SK-N-SH (cell line): ENCODE measurements around the gene DYNLRB1. TPM values are rescaled to one million over a fixed set of nuclear protein-coding genes. Genes with fewer than 3 reads are reported as not detected.

Experiments
- CTCF ChIA-PET: fragments of 300-600, 350-600 bp; formaldehyde crosslinking; extraction: SDS; loops from one replicate; lab custom pipeline; 2021; lab: Yijun Ruan, JAX
- POLR2A ChIA-PET: fragments of 350-600 bp; sonication (Branson Sonifier 250); formaldehyde crosslinking; extraction: SDS; loops from one replicate; lab custom pipeline; 2020; ENCODE audit warnings: antibody characterized with exemption, inconsistent platforms; lab: Yijun Ruan, JAX
- DNase-seq: peaks from one replicate; pipeline ENCODE4 v3.0.0; 2012
- H2AFZ ChIP-seq: fragments of 200-600 bp; sonication (generic); 2 replicates; pipeline ENCODE4 v1.8.1; 2016; ENCODE audit warnings: antibody characterized with exemption, mild to moderate bottlenecking, low read depth
- H3F3A ChIP-seq: fragments of 200-600 bp; sonication (generic); replicated peaks from 2 replicates; pipeline ENCODE3; 2016; ENCODE audit warnings: antibody characterized with exemption, mild to moderate bottlenecking; ENCODE audit not compliant: insufficient read depth
- H3K27ac ChIP-seq, 2 experiments: fragments of 200-500 bp in 1 of 2; fragments of 200-600 bp in 1 of 2; sonication (Bioruptor generic) in 1 of 2; sonication (generic), shearing (Covaris generic) in 1 of 2; 2 replicates each; pipeline versions ENCODE4 v1.5.1 to v1.6.1; 2014 to 2016; ENCODE audit warnings: low read depth in 2 of 2, inconsistent platforms in 1 of 2, low read length in 1 of 2, mild to moderate bottlenecking in 1 of 2, mixed read lengths in 1 of 2
- H3K27me3 ChIP-seq: fragments of 200-600 bp; sonication (generic), shearing (Covaris generic); 2 replicates; pipeline ENCODE4 v1.6.1; 2016; ENCODE audit warnings: mixed run types; ENCODE audit not compliant: insufficient read depth
- H3K36me3 ChIP-seq, 2 experiments: fragments of 200-500 bp in 1 of 2; fragments of 200-600 bp in 1 of 2; sonication (Bioruptor generic) in 1 of 2; sonication (generic) in 1 of 2; replicated peaks in 1 of 2; 2 replicates each; pipeline versions ENCODE3 to v1.5.1; 2014 to 2016; ENCODE audit warnings: low read length in 1 of 2, mild to moderate bottlenecking in 1 of 2; ENCODE audit not compliant: insufficient read depth in 2 of 2, control insufficient read depth in 1 of 2
- H3K4me1 ChIP-seq, 2 experiments: fragments of 200-500 bp in 1 of 2; fragments of 200-600 bp in 1 of 2; sonication (Bioruptor generic) in 1 of 2; sonication (generic), shearing (Covaris generic) in 1 of 2; 2 replicates each; pipeline versions ENCODE4 v1.5.1 to v1.6.1; 2014 to 2016; ENCODE audit warnings: low read depth in 1 of 2, low read length in 1 of 2, mixed run types in 1 of 2; ENCODE audit not compliant: insufficient read depth in 2 of 2, control insufficient read depth in 1 of 2
- H3K4me2 ChIP-seq: fragments of 200-600 bp; sonication (generic), shearing (Covaris generic); 2 replicates; pipeline ENCODE4 v1.6.1; 2017; ENCODE audit warnings: mixed run types
- H3K4me3 ChIP-seq, 2 experiments: fragments of 200-500 bp in 1 of 2; fragments of 200-600 bp in 1 of 2; sonication (Bioruptor generic) in 1 of 2; sonication (generic), shearing (Covaris generic) in 1 of 2; 2 replicates each; pipeline versions ENCODE4 v1.5.1 to v1.8.1; 2014 to 2016; ENCODE audit warnings: low read depth in 2 of 2, inconsistent platforms in 1 of 2, low read length in 1 of 2, mild to moderate bottlenecking in 1 of 2, mixed read lengths in 1 of 2, moderate library complexity in 1 of 2
- H3K79me2 ChIP-seq: fragments of 200-600 bp; sonication (generic); 2 replicates; pipeline ENCODE4 v1.8.1; 2017; ENCODE audit warnings: mild to moderate bottlenecking; ENCODE audit not compliant: insufficient read depth
- H3K9ac ChIP-seq: fragments of 200-600 bp; sonication (generic); 2 replicates; pipeline ENCODE4 v1.6.1; 2017; ENCODE audit warnings: mixed run types
- H3K9me2 ChIP-seq: fragments of 200-600 bp; sonication (generic); 2 replicates; pipeline ENCODE4 v1.6.1; 2017; ENCODE audit warnings: mixed run types
- H3K9me3 ChIP-seq: fragments of 200-600 bp; sonication (generic); 2 replicates; pipeline ENCODE4 v1.6.1; 2017; ENCODE audit warnings: mixed run types, mild to moderate bottlenecking, moderate library complexity
- H4K20me1 ChIP-seq: fragments of 200-600 bp; sonication (generic); 2 replicates; pipeline ENCODE4 v1.6.1; 2017; ENCODE audit warnings: mild to moderate bottlenecking, mixed run types; ENCODE audit not compliant: insufficient read depth
- FOXM1 ChIP-seq: IDR thresholded peaks from 2 replicates; pipeline ENCODE4 v1.4.0; 2012; ENCODE audit warnings: low read depth, mild to moderate bottlenecking
- JUND ChIP-seq: IDR thresholded peaks from 2 replicates; pipeline ENCODE4 v1.4.0; 2012
- MEF2A ChIP-seq: IDR thresholded peaks from 2 replicates; pipeline ENCODE4 v1.4.0; 2012; ENCODE audit warnings: low read depth, borderline replicate concordance
- MXI1 ChIP-seq: IDR thresholded peaks from 2 replicates; pipeline ENCODE4 v1.6.1; 2012; ENCODE audit warnings: mild to moderate bottlenecking, low read depth, low read length, improper control_type of control experiment
- POLR2AphosphoS5 ChIP-seq: IDR thresholded peaks from 2 replicates; pipeline ENCODE4 v1.6.1; 2012; ENCODE audit warnings: low read depth, low read length
- RAD21 ChIP-seq: IDR thresholded peaks from 2 replicates; pipeline ENCODE4 v1.6.1; 2012; ENCODE audit warnings: mild to moderate bottlenecking, low read length
- RXRA ChIP-seq: IDR thresholded peaks from 2 replicates; pipeline ENCODE4 v1.4.0; 2012; ENCODE audit warnings: low read depth, mild to moderate bottlenecking, borderline replicate concordance
- SMC3 ChIP-seq: IDR thresholded peaks from 2 replicates; pipeline ENCODE4 v1.6.1; 2012; ENCODE audit warnings: low read depth, low read length, improper control_type of control experiment
- TAF1 ChIP-seq: IDR thresholded peaks from 2 replicates; pipeline ENCODE4 v1.6.1; 2012; ENCODE audit warnings: low read depth, mild to moderate bottlenecking, low read length, moderate library complexity, borderline replicate concordance
- TCF12 ChIP-seq: IDR thresholded peaks from 2 replicates; pipeline ENCODE4 v1.4.0; 2012
- WGBS: methylation state at CpG from one replicate; pipeline ENCODE4 v1.1.6; 2017; ENCODE audit warnings: low lambda C conversion rate; 5-methylcytosine and 5-hydroxymethylcytosine counted together
- polyA plus RNA-seq, 3 experiments: library from polyadenylated mRNA; depleted of rRNA; stranded (reverse); fragments of >200 nt; gene quantifications; 2 replicates each; pipeline ENCODE4 v1.2.3, GENCODE V29; 2012
- TF ChIP-seq, protein P1 (sequence below): fragments of 200-600 bp; sonication (generic); IDR thresholded peaks from 2 replicates; pipeline ENCODE4 v1.6.1; 2017; ENCODE audit warnings: antibody characterized with exemption, mild to moderate bottlenecking, moderate library complexity
- TF ChIP-seq, protein P2 (sequence below): fragments of 150-350 bp; IDR thresholded peaks from 2 replicates; pipeline ENCODE4 v1.6.1; 2016; ENCODE audit warnings: mild to moderate bottlenecking, low read depth, low read length
- TF ChIP-seq, protein P3 (sequence below): IDR thresholded peaks from 2 replicates; pipeline ENCODE4 v1.4.0; 2012; ENCODE audit warnings: low read depth, borderline replicate concordance
- TF ChIP-seq, protein P4 (sequence below): IDR thresholded peaks from 2 replicates; pipeline ENCODE4 v1.4.0; 2012; ENCODE audit warnings: low read depth, borderline replicate concordance

The DYNLRB1 gene
- polyA plus RNA-seq, 1 of the 3 experiments (the other 2 are of a cell fraction) = 402 TPM

DNA sequence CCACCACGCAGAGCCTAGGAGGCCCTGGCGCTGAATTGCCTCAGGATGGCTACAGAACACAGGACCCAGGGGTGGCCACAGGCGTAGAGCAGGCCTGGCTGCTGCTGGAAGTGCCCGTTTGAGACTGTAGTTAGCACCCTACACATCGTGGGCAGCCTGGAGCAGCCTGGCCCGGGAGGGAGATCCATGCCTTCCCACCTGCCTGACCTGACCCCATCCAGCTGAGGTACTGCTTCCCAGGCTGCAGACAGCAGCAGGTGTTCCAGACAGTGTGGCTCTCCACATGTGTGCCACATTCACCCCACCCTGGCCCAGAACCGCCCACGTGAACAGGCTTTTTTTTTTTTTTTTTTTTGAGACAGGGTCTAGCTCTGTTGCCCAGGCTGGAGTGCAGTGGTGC, 21.4 kb downstream of the DYNLRB1 start:
- H3K27ac ChIP-seq = no peak overlapping the region
- no peak overlapping the region for H3K4me2 ChIP-seq
- peaks cover 12% of the 10 kb centered on the region for H4K20me1 ChIP-seq
- no peak overlapping the region for H2AFZ ChIP-seq
- no peaks in the 10 kb centered on the region for H3K4me1 ChIP-seq
- no peak for DNase-seq
- H3K36me3 ChIP-seq = peaks cover 47 to 78% of the 10 kb centered on the region in 2 experiments
- ChIA-PET POLR2A (no interaction called here), CTCF (interaction anchor here (1.2 to 3.6 kb wide), 14 partner anchors 7 to 225 kb away, joined by 3 to 26 read pairs (median 6); no protein-coding TSS in a partner anchor)
- no peak overlapping the region for H3K4me3 ChIP-seq
- TF ChIP-seq MXI1 (no peak), JUND (no peak), RXRA (no peak), RAD21 (no peak), MEF2A (no peak)
- H3K79me2 ChIP-seq = no peaks in the 10 kb centered on the region; the same call in none of the 2 replicates
- WGBS = 90% methylated on average over 6 of the region's 8 CpGs
- H3K9ac ChIP-seq = no peak overlapping the region
- no peaks in the 10 kb centered on the region for H3K9me3 ChIP-seq
- H3F3A ChIP-seq = peaks cover 8% of the 10 kb centered on the region
- no peaks in the 10 kb centered on the region for H3K9me2 ChIP-seq
- no peaks in the 10 kb centered on the region for H3K27me3 ChIP-seq

DNA sequence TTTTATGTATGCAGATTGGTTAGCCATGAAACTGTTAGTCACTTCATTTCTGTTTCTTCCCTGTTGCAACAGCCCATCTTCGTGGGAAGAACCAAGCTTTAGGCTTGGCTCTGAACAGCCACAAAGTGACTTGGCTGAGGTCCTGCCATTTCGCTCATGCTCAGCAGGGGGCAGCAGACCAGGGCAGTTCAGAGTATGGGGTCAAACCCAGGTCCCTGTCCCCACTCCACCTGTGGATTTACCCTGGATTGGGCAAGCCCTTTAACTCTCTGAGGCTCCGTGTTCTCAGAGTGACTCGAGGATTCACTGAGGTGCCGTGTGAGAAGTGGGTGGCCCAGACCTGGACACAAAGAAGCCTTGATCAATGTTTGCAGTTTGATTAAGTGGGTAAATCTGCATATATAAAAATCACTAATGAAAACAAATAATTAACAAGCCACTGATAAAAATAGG, 22.5 kb downstream of the DYNLRB1 start:
- 61% methylated on average over 5 of the region's 5 CpGs for WGBS
- no peaks in the 10 kb centered on the region; the same call in none of the 2 replicates for H3K79me2 ChIP-seq
- H3K4me2 ChIP-seq = no peak overlapping the region
- H3K4me3 ChIP-seq = no peak overlapping the region
- no peaks in the 10 kb centered on the region for H3K9me2 ChIP-seq
- H3K9ac ChIP-seq = no peak overlapping the region
- H3F3A ChIP-seq = peaks cover 8% of the 10 kb centered on the region
- H4K20me1 ChIP-seq = peaks cover 6% of the 10 kb centered on the region
- ChIA-PET POLR2A (interaction anchor here (0.7 kb wide), 1 partner anchor 22 kb away, joined by 6 read pairs; no protein-coding TSS in a partner anchor), CTCF (interaction anchor here (0.6 to 3.6 kb wide), 25 partner anchors 8 to 348 kb away, joined by 3 to 26 read pairs (median 4); partner anchors contain the start of gene MAP1LC3A)
- no peaks in the 10 kb centered on the region for H3K27me3 ChIP-seq
- TF ChIP-seq POLR2AphosphoS5 = no peak
- no peak for TF ChIP-seq FOXM1
- TF ChIP-seq, protein P1, sequence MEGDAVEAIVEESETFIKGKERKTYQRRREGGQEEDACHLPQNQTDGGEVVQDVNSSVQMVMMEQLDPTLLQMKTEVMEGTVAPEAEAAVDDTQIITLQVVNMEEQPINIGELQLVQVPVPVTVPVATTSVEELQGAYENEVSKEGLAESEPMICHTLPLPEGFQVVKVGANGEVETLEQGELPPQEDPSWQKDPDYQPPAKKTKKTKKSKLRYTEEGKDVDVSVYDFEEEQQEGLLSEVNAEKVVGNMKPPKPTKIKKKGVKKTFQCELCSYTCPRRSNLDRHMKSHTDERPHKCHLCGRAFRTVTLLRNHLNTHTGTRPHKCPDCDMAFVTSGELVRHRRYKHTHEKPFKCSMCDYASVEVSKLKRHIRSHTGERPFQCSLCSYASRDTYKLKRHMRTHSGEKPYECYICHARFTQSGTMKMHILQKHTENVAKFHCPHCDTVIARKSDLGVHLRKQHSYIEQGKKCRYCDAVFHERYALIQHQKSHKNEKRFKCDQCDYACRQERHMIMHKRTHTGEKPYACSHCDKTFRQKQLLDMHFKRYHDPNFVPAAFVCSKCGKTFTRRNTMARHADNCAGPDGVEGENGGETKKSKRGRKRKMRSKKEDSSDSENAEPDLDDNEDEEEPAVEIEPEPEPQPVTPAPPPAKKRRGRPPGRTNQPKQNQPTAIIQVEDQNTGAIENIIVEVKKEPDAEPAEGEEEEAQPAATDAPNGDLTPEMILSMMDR = peak; percentile 85
- peak; percentile 66 for TF ChIP-seq SMC3
- TF ChIP-seq RAD21 = peak; percentile 59
- no peak overlapping the region for H2AFZ ChIP-seq
- H3K36me3 ChIP-seq = peaks cover 41 to 71% of the 10 kb centered on the region in 2 experiments
- DNase-seq = peak; percentile 77
- no peaks in the 10 kb centered on the region for H3K9me3 ChIP-seq
- H3K4me1 ChIP-seq = no peaks in the 10 kb centered on the region
- no peak overlapping the region; a peak in 1 of 4 replicates for H3K27ac ChIP-seq

DNA sequence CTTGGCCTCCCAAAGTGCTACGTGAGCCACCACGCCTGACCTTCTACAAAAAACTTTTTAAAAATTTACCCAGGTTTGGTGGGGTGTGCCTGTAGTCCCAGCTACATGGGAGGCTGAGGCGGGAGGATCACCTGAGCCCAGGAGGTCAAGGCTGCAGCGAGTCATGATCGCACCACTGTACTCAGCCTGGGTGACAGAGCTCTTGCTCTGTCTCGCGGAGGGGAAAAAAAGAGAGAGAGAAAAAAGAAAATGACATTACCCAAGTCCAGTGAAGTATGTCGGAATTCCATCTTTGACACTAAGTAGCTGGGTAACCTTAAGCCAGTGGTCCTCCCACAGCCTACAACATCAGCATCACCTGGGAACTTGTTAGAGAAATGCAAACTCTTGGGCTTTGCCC, 23.5 kb downstream of the DYNLRB1 start:
- Histone ChIP-seq H3K79me2 (no peaks in the 10 kb centered on the region; the same call in 1 of the 2 replicates), H3K4me2 (no peak overlapping the region), H3K27me3 (no peaks in the 10 kb centered on the region), H3K9me3 (no peaks in the 10 kb centered on the region), H3K27ac (no peak overlapping the region), H3F3A (peaks cover 8% of the 10 kb centered on the region), H2AFZ (no peak overlapping the region), H3K36me3 (peaks cover 33 to 61% of the 10 kb centered on the region in 2 experiments), H3K9me2 (no peaks in the 10 kb centered on the region), H3K9ac (no peak overlapping the region), H3K4me3 (no peak overlapping the region), H3K4me1 (no peaks in the 10 kb centered on the region), H4K20me1 (peaks cover 6% of the 10 kb centered on the region; the same call in 1 of the 2 replicates)
- ChIA-PET POLR2A (no interaction called here), CTCF (interaction anchor here (0.6 to 3.6 kb wide), 9 partner anchors 7 to 230 kb away, joined by 3 to 26 read pairs (median 4); no protein-coding TSS in a partner anchor)
- TF ChIP-seq TAF1 = no peak
- TF ChIP-seq, protein P2, sequence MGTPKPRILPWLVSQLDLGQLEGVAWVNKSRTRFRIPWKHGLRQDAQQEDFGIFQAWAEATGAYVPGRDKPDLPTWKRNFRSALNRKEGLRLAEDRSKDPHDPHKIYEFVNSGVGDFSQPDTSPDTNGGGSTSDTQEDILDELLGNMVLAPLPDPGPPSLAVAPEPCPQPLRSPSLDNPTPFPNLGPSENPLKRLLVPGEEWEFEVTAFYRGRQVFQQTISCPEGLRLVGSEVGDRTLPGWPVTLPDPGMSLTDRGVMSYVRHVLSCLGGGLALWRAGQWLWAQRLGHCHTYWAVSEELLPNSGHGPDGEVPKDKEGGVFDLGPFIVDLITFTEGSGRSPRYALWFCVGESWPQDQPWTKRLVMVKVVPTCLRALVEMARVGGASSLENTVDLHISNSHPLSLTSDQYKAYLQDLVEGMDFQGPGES = no peak
- TF ChIP-seq TCF12 = no peak
- TF ChIP-seq, protein P3, sequence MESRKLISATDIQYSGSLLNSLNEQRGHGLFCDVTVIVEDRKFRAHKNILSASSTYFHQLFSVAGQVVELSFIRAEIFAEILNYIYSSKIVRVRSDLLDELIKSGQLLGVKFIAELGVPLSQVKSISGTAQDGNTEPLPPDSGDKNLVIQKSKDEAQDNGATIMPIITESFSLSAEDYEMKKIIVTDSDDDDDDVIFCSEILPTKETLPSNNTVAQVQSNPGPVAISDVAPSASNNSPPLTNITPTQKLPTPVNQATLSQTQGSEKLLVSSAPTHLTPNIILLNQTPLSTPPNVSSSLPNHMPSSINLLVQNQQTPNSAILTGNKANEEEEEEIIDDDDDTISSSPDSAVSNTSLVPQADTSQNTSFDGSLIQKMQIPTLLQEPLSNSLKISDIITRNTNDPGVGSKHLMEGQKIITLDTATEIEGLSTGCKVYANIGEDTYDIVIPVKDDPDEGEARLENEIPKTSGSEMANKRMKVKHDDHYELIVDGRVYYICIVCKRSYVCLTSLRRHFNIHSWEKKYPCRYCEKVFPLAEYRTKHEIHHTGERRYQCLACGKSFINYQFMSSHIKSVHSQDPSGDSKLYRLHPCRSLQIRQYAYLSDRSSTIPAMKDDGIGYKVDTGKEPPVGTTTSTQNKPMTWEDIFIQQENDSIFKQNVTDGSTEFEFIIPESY = no peak
- TF ChIP-seq, protein P4, sequence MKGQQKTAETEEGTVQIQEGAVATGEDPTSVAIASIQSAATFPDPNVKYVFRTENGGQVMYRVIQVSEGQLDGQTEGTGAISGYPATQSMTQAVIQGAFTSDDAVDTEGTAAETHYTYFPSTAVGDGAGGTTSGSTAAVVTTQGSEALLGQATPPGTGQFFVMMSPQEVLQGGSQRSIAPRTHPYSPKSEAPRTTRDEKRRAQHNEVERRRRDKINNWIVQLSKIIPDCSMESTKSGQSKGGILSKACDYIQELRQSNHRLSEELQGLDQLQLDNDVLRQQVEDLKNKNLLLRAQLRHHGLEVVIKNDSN = no peak
- 94% methylated on average over 8 of the region's 8 CpGs for WGBS
- no peak for DNase-seq
